ENCODE measurements around the gene IGSF3. TPM values are rescaled to one million over a fixed set of nuclear protein-coding genes. Genes with fewer than 3 reads are reported as not detected.

Gene IGSF3
- total and polyA plus RNA-seq, 10 of the 15 experiments (the other 5 are each of a cell fraction or from before 2014, with no cell fraction given): 1.4 to 18.0 (median 9.6) TPM

DNA sequence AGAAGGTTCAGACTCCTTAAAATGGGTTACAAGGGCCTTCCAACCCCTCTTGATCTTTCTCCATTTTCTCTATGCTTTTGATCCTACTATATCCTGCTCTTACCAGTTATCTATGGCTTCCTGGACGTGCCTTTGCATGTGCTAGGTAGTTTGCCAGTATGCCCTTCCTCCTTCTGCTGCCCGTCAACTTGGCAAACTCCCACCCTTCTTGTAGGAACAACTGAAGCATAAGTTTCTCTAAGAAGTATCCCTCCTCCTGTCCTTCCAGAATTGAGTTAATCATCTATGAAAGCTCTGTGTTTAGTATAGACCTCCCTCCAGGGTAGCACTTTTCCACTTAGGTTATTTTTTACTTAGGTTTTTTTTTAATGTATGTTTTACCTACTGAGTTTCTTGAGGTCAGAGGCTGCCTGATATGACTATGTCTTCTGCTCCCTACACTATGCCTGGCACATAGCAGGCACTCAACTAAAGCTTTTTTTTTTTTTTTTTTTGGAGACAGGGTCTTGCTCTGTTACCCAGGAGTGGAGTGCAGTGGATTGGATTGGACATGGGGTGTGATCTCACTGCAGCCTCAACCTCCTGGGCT lies 10.0 kb upstream of the IGSF3 start:
- CTCF ChIA-PET: interaction anchor here (0.7 to 3.7 kb wide), 7 partner anchors 10 to 377 kb away, joined by 3 to 13 read pairs (median 3); partner anchors contain the start of gene IGSF3
- Histone ChIP-seq H2AFZ (ENCODE audit: control insufficient read depth, low read depth, low read length) (no peak overlapping the region), H3K4me1 (ENCODE audit: control insufficient read depth, insufficient read depth, low read length) (no peaks in the 10 kb centered on the region), H3K27ac (ENCODE audit: control insufficient read depth, insufficient read depth) (no peak overlapping the region), H3K9me3 (replicated peaks; ENCODE audit: control insufficient read depth, insufficient read depth, low read length) (no peaks in the 10 kb centered on the region; the same call in 2 of the 3 replicates), H3K36me3 (ENCODE audit: control insufficient read depth in 2 of 2, insufficient read depth in 2 of 2, low read length in 1 of 2) (no peaks in the 10 kb centered on the region), H3K4me2 (ENCODE audit: control insufficient read depth, insufficient read depth) (no peak overlapping the region), H3K4me3 (no peak overlapping the region), H3K9ac (ENCODE audit: control insufficient read depth, insufficient read depth, low read length) (no peak overlapping the region), H4K20me1 (ENCODE audit: control insufficient read depth, insufficient read depth) (no peaks in the 10 kb centered on the region), H3K27me3 (replicated peaks in 1 of 2; ENCODE audit: control insufficient read depth in 2 of 2, insufficient read depth in 2 of 2, low read length in 1 of 2) (no peaks in the 10 kb centered on the region), H3K79me2 (ENCODE audit: control insufficient read depth, insufficient read depth, low read length) (no peaks in the 10 kb centered on the region)
- FAIRE-seq (no peak), DNase-seq (ENCODE audit: low read depth, low spot score) (no peak), ATAC-seq (no peak; the same call in 2 of the 3 replicates)
- RAD21 ChIA-PET (ENCODE audit: unreplicated experiment): interaction anchor here (0.8 to 1.4 kb wide), 7 partner anchors 10 to 103 kb away, joined by 3 to 5 read pairs (median 3); partner anchors contain the start of gene IGSF3
- in situ Hi-C loops (cut with MboI) (no loop called here), intact Hi-C loops (cut with micrococcal nuclease; ENCODE audit: unreplicated experiment) (no loop called here)
- TF ChIP-seq WRNIP1 (IDR thresholded peaks at IDR 0.05; ENCODE audit: borderline replicate concordance, low read depth, low read length): no peak
- TF ChIP-seq ATF7 (IDR thresholded peaks at IDR 0.05; ENCODE audit: low read depth): no peak
- no peak for TF ChIP-seq TCF12 (IDR thresholded peaks at IDR 0.05; ENCODE audit: low read depth, low read length)
- no peak for TF ChIP-seq POLR2AphosphoS5 (IDR thresholded peaks at IDR 0.05; ENCODE audit: low read length)
- no peak for TF ChIP-seq GABPA (IDR thresholded peaks at IDR 0.05; ENCODE audit: low read depth)
- TF ChIP-seq, protein P1, sequence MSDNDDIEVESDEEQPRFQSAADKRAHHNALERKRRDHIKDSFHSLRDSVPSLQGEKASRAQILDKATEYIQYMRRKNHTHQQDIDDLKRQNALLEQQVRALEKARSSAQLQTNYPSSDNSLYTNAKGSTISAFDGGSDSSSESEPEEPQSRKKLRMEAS (IDR thresholded peaks at IDR 0.05; ENCODE audit: low read depth, low read length): no peak
- TF ChIP-seq IKZF2 (IDR thresholded peaks at IDR 0.05): no peak
- TF ChIP-seq TBL1XR1 (IDR thresholded peaks at IDR 0.05; ENCODE audit: low read depth, low read length): no peak
- no peak for TF ChIP-seq CHD4 (IDR thresholded peaks at IDR 0.05)
- 12% methylated on average over 2 of the region's 2 CpGs for WGBS (ENCODE audit: insufficient coverage, insufficient replicate concordance, low lambda C conversion rate, missing lambda C conversion rate)
- BruUV-seq (replicated peaks): no TSS peak
- SMC1A ChIA-PET (ENCODE audit: uncharacterized antibody, unreplicated experiment): interaction anchor here (0.6 to 3.6 kb wide), 8 partner anchors 16 to 451 kb away, joined by 3 to 19 read pairs (median 3); no protein-coding TSS in a partner anchor
- POLR2A ChIA-PET: interaction anchor here (0.8 to 0.9 kb wide), 2 partner anchors 10 to 12 kb away, joined by 3 read pairs; partner anchors contain the start of gene IGSF3
